SHP77 (cell line): ENCODE measurements around the gene ARHGAP26.

ENCODE experiments used
- DNase-seq, 2 experiments: peaks; one replicate each; lab custom pipeline; 2025; lab: John Stamatoyannopoulos, UW

Gene ARHGAP26

DNA sequence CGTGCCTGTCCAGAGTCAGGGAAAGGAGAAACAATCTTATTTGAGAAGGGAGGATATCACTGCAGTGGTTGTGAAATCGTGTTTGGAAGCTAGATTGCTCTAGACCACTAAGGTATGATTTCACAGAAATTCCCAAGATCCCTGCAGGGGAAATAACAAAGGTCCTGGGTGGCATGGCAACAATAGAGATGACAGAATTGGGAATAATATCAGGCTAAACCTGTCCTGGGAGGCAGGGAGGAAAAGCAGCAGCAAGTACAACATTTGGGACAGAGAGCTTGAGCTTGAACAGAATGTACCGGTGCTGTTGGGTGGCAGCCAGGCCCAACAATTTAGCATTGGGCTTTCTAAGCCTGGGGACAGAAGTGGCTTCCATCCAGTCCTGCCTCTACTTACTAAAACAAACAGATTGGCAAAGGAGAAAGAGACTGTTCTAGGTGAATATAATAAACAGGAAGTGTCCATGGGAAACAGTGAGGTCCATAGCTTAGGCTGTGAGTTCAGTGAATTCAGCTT is 17.0 kb upstream of the ARHGAP26 start:
- DNase-seq = no peak

DNA sequence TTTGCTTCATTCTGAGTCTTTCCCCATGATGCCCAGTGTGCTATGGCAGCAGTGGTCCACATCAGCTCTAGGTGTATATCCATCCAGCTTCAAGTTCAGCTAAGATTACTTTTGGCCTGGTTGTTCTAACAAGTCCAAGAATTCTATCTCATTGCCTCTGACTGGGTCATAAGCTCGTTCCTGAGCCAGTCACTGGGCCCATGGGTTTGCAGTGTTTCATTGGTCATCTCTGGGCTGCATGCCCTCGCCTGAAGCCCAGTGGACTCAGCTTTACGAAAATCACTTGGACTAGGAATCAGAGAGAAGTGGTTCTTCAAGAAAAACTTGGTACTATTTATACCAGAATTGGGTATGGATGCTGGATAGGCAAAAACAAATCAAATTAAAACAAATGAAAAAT is 16.1 kb upstream of the ARHGAP26 start:
- DNase-seq = no peak

GRCh38 chr5:142756576-142756975 is 13.6 kb upstream of the ARHGAP26 start:
- no peak for DNase-seq

DNA sequence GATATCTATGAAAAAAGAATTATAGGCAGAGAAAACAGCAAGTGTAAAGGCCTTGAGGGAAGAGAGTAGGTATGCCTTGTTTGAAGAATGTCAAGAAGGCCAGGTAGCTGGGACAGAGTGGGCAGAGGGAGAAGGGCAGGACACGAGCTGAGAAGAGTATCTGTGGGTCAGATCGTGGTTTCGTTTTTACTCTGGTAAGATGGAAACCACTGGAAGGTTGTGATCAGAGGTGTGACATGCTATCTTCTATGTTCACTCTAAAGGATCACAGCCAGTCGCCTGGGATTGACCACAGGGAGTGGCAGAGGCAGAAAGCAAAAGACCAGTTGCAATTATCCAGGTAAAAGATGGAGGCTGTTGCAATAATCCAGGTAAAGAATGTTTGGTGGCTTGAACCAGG is 12.6 kb upstream of the ARHGAP26 start:
- no peak for DNase-seq

- no peak for DNase-seq
Measured at GRCh38 chr5:142758062-142758795, 11.9 kb upstream of the ARHGAP26 start.

DNA sequence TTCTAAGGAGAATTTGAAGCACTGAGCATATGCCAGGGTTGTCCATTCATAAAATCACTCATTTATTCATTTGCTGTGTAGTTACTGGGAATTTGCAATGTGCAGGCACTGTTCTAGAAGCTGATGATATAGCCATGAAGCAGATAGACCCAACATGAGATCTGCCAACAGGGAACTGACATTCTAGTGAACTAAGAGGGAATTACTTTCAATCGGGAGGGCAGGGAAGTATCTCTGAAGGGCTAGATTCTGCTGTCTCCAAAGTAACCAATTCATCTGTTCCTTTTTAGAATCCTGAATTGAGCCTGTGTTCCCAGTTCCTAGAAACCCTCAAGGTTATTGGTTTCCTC is 11.4 kb upstream of the ARHGAP26 start:
- DNase-seq = no peak

- DNase-seq = no peak
Measured at GRCh38 chr5:142763701-142764100, 6.5 kb upstream of the ARHGAP26 start.

DNA sequence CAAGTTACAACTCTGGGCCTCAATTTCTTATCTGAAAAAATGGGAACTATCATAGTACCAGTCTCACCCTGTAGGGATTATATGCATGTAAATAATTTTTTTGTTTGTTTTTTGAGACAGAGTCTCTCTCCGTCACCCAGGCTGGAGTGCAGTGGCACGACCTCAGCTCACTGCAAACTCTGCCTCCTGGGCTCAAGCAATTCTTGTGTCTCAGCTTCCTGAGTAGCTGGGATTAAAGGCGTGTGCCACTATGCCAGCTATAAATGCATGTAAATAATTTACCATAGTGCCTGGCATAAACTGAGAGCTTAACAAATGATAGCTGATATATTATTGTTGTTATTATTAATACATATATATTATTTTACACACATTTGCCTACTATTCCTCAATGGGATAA is 3.0 kb upstream of the ARHGAP26 start:
- no peak for DNase-seq

DNA sequence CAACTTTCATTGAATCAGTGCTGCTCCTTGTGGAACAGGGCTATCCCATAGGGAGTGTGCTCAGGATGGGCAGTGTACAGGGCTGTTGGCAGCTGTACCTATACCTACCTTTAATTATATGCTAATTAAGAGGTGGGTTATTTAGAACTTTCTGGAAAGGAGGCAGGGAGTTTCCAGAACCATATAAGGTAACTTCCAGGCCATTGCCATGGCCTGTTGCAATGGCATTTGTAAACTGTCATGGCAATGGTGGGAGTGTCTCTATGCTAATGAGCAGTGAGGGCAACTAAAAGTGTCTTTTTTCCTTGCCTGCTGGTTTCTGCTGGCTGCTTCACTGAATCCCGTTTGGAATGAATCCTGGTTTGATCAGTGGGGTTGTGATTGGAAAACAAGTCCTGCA is 2.3 kb upstream of the ARHGAP26 start:
- no peak for DNase-seq

- peak; percentile 17 to 45 for DNase-seq
Measured at GRCh38 chr5:142769251-142769792, 855 bp upstream of the ARHGAP26 start.

GRCh38 chr5:142770650-142771609 is 753 bp downstream of the ARHGAP26 start:
- DNase-seq = peak; percentile 37 to 69

DNA sequence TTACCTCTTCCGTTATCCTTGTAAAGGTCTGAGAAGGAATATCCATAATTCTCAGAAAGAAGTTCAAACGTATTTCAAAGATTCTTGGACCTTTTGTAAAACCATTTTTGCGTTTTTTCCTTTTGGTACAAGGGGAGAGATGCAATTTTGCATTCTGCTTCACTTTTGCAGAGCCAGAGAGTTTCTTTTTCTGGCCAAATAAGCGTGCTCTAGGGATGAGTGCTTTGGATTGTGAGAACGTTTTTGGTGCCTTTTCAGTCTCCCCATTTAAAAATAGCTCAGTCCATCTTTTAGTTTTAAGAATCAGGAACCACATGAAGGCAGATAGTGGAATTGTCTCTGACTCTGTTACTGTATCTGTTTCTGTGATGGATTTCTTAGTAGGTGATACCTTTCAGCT is 1.5 kb downstream of the ARHGAP26 start:
- DNase-seq = no peak

DNA sequence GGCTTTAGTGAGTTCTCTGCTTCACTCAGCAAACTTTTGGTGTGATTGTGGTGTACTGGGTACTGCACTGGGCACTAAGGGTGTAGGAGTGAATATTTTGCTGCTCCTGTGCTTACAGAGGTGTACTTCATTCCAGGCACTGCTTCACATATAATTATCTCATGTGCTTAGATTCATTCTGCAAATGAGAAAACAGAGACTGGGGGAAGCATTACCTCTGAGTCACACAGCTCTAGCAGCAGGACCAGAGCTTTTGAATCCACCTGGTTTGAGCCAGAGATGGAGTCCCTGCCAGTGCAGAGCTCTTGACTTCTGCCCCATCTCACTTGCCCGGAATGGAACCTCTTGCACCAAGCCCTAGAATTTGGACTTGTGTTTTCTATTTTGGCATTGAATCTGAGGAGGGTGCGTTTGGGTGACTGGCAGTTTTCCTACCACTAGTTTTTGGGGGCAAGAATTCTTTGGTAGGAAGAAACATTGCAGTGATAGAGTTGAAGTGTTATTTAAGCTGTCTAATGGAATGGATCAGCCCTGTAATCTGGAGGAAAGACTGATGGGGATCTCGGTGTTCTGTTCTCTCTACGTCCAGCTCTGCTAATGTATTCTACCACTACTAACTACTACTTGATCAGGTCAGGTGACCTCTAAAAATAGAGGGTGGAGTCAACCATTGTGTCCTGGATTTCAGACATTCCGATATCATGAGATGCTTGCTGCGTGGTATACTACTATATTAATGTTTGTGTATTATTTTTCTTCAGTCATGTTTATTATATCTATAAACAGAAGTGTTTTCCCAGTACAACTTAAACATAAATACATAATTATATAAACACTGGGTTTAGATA is 2.5 kb downstream of the ARHGAP26 start:
- no peak for DNase-seq

GRCh38 chr5:142777099-142777498 is 6.9 kb downstream of the ARHGAP26 start:
- DNase-seq = no peak

- no peak for DNase-seq
Measured at GRCh38 chr5:142777850-142778249, 7.7 kb downstream of the ARHGAP26 start.

DNA sequence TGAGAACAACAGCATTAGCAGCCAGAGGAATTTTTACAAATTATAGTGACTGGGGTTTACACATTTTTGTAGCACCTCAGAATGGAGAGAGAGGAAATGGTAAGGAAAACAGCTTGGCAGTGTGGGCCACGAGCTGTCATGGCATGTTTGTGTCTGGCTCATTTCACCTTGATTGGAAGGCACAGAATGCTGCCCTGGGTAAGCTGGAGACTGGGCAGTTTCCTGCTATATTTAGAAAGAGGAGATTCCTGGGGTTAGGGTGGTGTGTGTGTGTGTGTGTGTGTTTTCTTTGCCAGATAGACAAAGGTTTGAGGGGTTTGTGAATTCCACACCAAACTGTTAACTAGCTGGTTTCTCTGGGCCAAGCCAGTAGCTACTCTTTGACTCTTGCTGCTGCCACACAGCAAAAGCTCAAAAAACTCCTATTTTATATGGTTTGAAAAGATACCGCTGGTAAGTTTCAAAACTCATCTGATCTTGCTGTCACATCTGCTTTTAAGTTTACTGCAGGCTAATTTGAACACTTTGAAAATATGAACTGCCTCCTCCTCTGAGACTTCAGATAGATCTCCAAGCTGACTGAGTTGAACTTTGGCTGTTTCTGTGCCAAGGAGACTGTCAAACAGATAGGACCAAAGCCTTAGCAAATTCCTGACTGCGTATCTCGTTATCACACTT is 9.1 kb downstream of the ARHGAP26 start:
- DNase-seq = no peak

- DNase-seq = no peak
Measured at GRCh38 chr5:142780871-142781270, 10.7 kb downstream of the ARHGAP26 start.

- DNase-seq = no peak
Measured at GRCh38 chr5:142782976-142783530, 12.9 kb downstream of the ARHGAP26 start.

DNA sequence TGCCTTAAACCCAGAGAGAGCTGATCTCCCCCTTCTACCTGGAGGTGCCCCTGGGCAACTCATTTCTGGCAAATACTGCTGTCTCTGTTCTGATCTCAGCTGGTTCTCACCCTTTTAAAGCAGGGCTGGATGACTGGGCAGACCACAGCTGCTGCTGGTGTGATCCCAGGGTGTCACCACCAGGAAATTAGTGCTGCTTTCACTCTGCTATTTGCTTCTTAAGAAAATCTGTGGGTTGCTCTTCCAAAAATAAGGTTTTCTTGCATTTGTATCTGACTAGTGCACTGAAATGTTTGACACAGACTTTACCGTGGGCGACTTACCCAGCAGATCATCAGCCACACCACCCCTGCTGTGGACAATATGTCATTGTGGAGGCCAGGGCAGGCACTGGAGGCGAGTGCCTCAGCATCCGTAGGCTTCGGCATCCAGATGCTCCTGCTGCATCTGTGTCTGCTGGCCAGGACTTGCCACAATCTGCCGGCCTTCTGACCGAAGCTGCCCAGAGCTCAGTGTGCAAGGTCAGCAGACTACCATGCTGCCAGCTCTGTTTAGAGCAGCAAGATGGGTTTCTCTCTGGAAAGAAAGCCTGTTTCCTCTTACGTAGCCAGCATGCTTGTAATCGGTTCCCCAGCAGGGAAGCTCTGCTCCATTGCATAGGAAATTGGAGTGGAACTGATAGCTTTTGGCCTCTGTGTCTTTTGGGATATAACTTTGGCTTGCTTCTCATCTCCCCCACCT is 13.6 kb downstream of the ARHGAP26 start:
- no peak for DNase-seq

DNA sequence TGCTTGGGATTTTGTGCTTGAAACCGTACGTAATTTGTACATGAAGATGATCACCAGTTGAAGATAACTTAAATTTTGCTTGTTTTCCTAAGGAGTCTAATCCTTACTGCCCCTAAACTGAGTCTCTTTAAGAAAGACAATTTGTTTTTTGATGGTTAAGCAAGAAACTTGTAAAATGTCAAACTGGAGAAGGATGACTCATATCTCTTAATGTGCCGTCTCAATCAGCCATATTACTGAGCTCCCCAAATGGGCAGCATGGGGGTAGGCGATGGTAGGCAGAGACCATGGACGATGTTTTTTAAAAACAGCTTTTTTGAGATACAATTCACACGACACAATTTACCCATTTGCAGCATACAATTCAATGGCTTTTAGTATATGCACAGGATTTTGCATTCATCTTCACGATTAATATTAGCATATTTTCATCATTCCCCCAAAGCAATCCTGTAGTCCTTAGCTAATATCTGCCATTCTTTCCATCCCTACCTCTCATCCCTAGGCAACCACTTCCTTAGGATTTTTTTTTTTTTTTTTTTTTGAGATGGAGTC is 14.3 kb downstream of the ARHGAP26 start:
- no peak for DNase-seq
